NCI-H748 treated with DMSO at 0.1 percent for 48 hours (cell line): ENCODE data around the gene CYP3A7.
"Not testable (repeated sequence)": the region's sequence is repeated elsewhere in the genome, so short reads cannot be mapped to it uniquely, and the experiment has no call there.

Experiments
- DNase-seq: peaks from one replicate; lab custom pipeline; 2025; lab: John Stamatoyannopoulos, UW

Gene CYP3A7

GRCh38 chr7:99699946-99700345 is 35.0 kb downstream of the CYP3A7 start:
- no peak for DNase-seq

GRCh38 chr7:99698867-99699730 is 35.9 kb downstream of the CYP3A7 start:
- not testable (repeated sequence) for DNase-seq

GRCh38 chr7:99694912-99695304 is 40.1 kb downstream of the CYP3A7 start:
- DNase-seq = no peak

GRCh38 chr7:99694201-99694911 is 40.6 kb downstream of the CYP3A7 start:
- DNase-seq = no peak

- DNase-seq = peak; percentile 16
Observed at GRCh38 chr7:99693427-99694200, 41.4 kb downstream of the CYP3A7 start.

GRCh38 chr7:99693100-99693426 is 41.9 kb downstream of the CYP3A7 start:
- DNase-seq = no peak

- DNase-seq = not testable (repeated sequence)
Observed at GRCh38 chr7:99692563-99692962, 42.4 kb downstream of the CYP3A7 start.

- not testable (repeated sequence) for DNase-seq
Observed at GRCh38 chr7:99691658-99692057, 43.3 kb downstream of the CYP3A7 start.

- not testable (repeated sequence) for DNase-seq
Observed at GRCh38 chr7:99690918-99691317, 44.1 kb downstream of the CYP3A7 start.

- not testable (repeated sequence) for DNase-seq
Observed at GRCh38 chr7:99685871-99686608, 49.0 kb downstream of the CYP3A7 start.

- no peak for DNase-seq
Observed at GRCh38 chr7:99685129-99685758, 49.8 kb downstream of the CYP3A7 start.

GRCh38 chr7:99679400-99680191 is 55.4 kb downstream of the CYP3A7 start, which contains the start of gene CYP3A5:
Gene CYP3A5, minus strand, starts transcription at chr7:99679996. Its CDS starts 100 bp downstream, at chr7:99679896.
- DNase-seq = no peak

GRCh38 chr7:99679032-99679399 is 56.0 kb downstream of the CYP3A7 start:
- DNase-seq = no peak

- DNase-seq = no peak
Observed at GRCh38 chr7:99677648-99678045, 57.3 kb downstream of the CYP3A7 start.

- DNase-seq = no peak
Observed at GRCh38 chr7:99677013-99677647, 57.9 kb downstream of the CYP3A7 start.

GRCh38 chr7:99674995-99675742 is 59.8 kb downstream of the CYP3A7 start:
- no peak for DNase-seq

- DNase-seq = no peak
Observed at GRCh38 chr7:99672573-99672972, 62.4 kb downstream of the CYP3A7 start.

GRCh38 chr7:99669782-99670181 is 65.2 kb downstream of the CYP3A7 start:
- DNase-seq = no peak

- DNase-seq = no peak
Observed at GRCh38 chr7:99668541-99668940, 66.5 kb downstream of the CYP3A7 start.
